ENCODE results near the gene KRTAP17-1. TPM values are rescaled to one million over a fixed set of nuclear protein-coding genes. Genes with fewer than 3 reads are reported as not detected.

KRTAP17-1 gene
- total RNA-seq, 1 donor from 2014 or later: not detected

- no peak overlapping the region for H3K4me3 ChIP-seq (ENCODE audit: low read depth, low read length)
- DNase-seq (ENCODE audit: low read depth) (no peak), FAIRE-seq (no peak)
- no peaks in the 10 kb centered on the region for H3K36me3 ChIP-seq (ENCODE audit: control insufficient read depth, insufficient read depth, low read length)
- no peak for TF ChIP-seq CTCF (IDR thresholded peaks at IDR 0.05; ENCODE audit: insufficient read depth, low read length, severe bottlenecking)
- H3K27me3 ChIP-seq (ENCODE audit: control insufficient read depth, insufficient read depth, low read length): no peaks in the 10 kb centered on the region
Measured at GRCh38 chr17:41340934-41341861, 25.7 kb upstream of the KRTAP17-1 start.

- H3K36me3 ChIP-seq (ENCODE audit: control insufficient read depth, insufficient read depth, low read length): no peaks in the 10 kb centered on the region
- no peak for FAIRE-seq
- no peaks in the 10 kb centered on the region for H3K27me3 ChIP-seq (ENCODE audit: control insufficient read depth, insufficient read depth, low read length)
- no peak for TF ChIP-seq CTCF (IDR thresholded peaks at IDR 0.05; ENCODE audit: insufficient read depth, low read length, severe bottlenecking)
- DNase-seq (ENCODE audit: low read depth): no peak
- no peak overlapping the region for H3K4me3 ChIP-seq (ENCODE audit: low read depth, low read length)
Measured at GRCh38 chr17:41340494-41340893, 25.0 kb upstream of the KRTAP17-1 start.

GRCh38 chr17:41339571-41340172, 24.2 kb upstream of the KRTAP17-1 start:
- Histone ChIP-seq H3K27me3 (ENCODE audit: control insufficient read depth, insufficient read depth, low read length) (no peaks in the 10 kb centered on the region), H3K4me3 (ENCODE audit: low read depth, low read length) (no peak overlapping the region), H3K36me3 (ENCODE audit: control insufficient read depth, insufficient read depth, low read length) (no peaks in the 10 kb centered on the region)
- no peak for TF ChIP-seq CTCF (IDR thresholded peaks at IDR 0.05; ENCODE audit: insufficient read depth, low read length, severe bottlenecking)
- DNase-seq (ENCODE audit: low read depth): peak; percentile 12
- peak; percentile 58 for FAIRE-seq

- no peak for TF ChIP-seq CTCF (IDR thresholded peaks at IDR 0.05; ENCODE audit: insufficient read depth, low read length, severe bottlenecking)
- FAIRE-seq (no peak), DNase-seq (ENCODE audit: low read depth) (peak; percentile 97)
- Histone ChIP-seq H3K27me3 (ENCODE audit: control insufficient read depth, insufficient read depth, low read length) (no peaks in the 10 kb centered on the region), H3K36me3 (ENCODE audit: control insufficient read depth, insufficient read depth, low read length) (no peaks in the 10 kb centered on the region), H3K4me3 (ENCODE audit: low read depth, low read length) (no peak overlapping the region)
Measured at GRCh38 chr17:41338961-41339485, 23.5 kb upstream of the KRTAP17-1 start.

GRCh38 chr17:41335747-41336146, 20.2 kb upstream of the KRTAP17-1 start:
- Histone ChIP-seq H3K36me3 (ENCODE audit: control insufficient read depth, insufficient read depth, low read length) (no peaks in the 10 kb centered on the region), H3K27me3 (ENCODE audit: control insufficient read depth, insufficient read depth, low read length) (no peaks in the 10 kb centered on the region), H3K4me3 (ENCODE audit: low read depth, low read length) (no peak overlapping the region)
- TF ChIP-seq CTCF (IDR thresholded peaks at IDR 0.05; ENCODE audit: insufficient read depth, low read length, severe bottlenecking): no peak
- no peak for FAIRE-seq
- DNase-seq (ENCODE audit: low read depth): no peak

Measured in bronchial epithelial cell (primary cell).